ENCODE measurements around the gene ABCA4.

DNA sequence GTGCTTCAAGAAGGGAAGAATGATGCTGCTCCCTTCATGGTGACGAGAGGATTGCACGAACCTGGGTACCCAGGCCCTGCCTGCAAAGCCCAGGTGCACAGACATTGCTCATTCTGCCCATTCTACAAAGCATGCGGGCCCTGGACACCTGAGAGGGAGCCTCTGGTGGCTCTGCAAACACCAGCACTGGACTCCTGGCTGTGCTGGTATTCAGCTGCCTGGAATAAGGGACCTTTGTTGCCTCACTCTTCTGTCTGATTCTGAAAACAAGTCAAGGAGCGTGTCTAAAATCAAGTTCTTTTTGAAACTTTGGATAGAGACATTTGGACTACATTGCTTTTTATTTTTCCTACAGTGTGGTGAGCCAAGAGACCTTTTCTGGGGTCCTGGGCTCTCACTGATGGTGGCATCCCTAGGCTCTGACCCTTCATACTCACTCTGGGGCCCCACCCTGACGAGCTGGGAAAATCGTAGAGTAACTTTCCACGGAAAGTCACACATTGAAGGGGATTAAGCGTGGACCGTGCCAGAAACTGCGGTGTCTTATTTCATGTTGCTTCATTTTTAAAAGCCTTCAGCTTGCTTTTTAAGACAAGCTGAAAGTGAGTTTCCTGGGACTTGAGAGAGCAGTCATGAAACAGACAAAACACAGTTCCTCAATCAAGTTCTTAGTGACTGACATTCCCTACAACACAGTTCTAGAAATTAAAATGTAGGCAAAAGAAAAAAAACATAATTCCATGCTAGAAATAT lies 24.0 kb downstream of the ABCA4 start:
- no peak for TF ChIP-seq POLR2A (IDR thresholded peaks at IDR 0.05)
- TF ChIP-seq, protein P1, sequence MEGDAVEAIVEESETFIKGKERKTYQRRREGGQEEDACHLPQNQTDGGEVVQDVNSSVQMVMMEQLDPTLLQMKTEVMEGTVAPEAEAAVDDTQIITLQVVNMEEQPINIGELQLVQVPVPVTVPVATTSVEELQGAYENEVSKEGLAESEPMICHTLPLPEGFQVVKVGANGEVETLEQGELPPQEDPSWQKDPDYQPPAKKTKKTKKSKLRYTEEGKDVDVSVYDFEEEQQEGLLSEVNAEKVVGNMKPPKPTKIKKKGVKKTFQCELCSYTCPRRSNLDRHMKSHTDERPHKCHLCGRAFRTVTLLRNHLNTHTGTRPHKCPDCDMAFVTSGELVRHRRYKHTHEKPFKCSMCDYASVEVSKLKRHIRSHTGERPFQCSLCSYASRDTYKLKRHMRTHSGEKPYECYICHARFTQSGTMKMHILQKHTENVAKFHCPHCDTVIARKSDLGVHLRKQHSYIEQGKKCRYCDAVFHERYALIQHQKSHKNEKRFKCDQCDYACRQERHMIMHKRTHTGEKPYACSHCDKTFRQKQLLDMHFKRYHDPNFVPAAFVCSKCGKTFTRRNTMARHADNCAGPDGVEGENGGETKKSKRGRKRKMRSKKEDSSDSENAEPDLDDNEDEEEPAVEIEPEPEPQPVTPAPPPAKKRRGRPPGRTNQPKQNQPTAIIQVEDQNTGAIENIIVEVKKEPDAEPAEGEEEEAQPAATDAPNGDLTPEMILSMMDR (IDR thresholded peaks at IDR 0.05), result no peak
